HG02885 (cell line): ENCODE measurements around the gene PAQR4.
A peak's percentile ranks its signal among the peaks of the same experiment; 100 is the strongest.

Source experiments
- ATAC-seq: cut with Tn5 transposase; IDR thresholded peaks from one replicate; pipeline ENCODE4 v1.9.1; 2021; ENCODE audit warnings: mild to moderate bottlenecking; ENCODE audit not compliant: unreplicated experiment, poor library complexity

The PAQR4 gene

DNA sequence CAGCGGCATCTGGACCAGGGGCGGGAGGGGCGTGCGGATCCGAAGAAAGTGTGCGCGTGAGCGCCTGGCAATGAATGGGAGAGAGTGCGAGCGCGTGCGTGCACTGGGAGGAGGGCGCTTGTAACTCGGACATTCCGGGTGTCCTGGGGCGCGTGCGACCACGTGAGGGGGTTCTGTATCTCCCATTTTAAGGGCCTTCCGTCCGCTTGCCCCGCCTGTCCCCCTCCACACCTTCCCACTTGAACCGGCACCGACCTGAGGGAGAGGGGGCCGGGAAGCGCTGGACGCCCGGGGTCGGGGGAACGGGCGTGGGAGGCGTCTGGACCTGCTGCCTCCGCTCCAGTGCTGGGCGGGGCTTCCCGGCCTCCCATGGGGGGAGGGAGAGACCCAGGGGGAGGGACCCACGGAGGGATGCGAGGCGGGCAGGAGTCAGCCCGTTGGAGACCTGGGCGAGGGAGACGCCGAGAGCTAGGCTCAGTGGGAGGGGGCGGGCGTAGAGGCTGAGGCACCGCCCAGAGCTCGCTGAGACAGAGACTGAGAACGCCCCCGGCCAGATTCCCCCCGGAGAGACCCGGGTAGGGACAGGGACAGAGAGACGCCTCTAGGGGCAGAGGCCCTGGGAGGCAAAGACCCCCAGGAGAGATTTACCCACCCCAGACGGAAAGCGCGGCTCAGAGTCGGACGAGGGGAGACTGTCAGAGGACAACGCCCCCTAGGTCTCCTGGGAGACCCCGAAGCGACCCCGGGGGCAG lies 5.2 kb upstream of the PAQR4 start, which contains the start of gene KREMEN2:
TSS of gene KREMEN2 (plus strand) at position 553 of the 752 bp plus-strand sequence. CDS start 246 bp downstream, outside the sequence.
- ATAC-seq: no peak

DNA sequence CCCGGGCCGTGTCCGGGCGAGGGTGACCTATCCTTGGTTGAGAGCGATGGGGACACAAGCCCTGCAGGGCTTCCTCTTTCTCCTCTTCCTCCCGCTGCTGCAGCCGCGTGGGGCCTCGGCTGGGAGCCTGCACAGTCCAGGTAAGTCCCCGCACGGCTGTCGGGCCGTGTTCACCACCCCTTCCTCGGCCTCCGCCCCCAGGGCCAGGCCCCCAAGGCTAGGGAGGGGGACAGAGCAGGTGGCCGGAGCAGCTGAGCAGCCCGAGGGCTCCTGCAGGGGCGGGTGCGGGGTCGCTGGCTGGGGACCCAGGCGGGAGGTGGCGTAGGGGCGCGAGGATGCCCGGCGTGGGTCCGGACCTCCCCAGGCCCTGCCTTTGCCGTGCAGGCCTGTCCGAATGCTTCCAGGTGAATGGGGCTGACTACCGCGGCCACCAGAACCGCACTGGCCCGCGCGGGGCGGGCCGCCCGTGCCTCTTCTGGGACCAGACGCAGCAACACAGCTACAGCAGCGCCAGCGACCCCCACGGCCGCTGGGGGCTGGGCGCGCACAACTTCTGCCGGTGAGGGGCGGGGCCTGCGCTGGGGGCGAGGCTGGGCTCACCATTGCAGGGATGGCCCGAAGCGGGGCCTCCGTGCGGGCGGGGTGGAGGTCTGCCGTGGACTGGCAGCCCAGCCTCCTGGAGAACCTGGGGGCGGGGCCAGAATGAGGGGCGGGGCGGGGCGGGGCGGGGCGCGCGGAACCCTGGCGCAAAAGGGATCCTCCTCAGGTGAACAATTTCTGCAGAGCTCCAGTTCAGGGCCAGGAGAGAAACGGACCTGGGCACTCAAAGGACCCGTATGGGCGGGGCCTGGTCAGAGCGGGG lies 4.4 kb upstream of the PAQR4 start:
- no peak for ATAC-seq

DNA sequence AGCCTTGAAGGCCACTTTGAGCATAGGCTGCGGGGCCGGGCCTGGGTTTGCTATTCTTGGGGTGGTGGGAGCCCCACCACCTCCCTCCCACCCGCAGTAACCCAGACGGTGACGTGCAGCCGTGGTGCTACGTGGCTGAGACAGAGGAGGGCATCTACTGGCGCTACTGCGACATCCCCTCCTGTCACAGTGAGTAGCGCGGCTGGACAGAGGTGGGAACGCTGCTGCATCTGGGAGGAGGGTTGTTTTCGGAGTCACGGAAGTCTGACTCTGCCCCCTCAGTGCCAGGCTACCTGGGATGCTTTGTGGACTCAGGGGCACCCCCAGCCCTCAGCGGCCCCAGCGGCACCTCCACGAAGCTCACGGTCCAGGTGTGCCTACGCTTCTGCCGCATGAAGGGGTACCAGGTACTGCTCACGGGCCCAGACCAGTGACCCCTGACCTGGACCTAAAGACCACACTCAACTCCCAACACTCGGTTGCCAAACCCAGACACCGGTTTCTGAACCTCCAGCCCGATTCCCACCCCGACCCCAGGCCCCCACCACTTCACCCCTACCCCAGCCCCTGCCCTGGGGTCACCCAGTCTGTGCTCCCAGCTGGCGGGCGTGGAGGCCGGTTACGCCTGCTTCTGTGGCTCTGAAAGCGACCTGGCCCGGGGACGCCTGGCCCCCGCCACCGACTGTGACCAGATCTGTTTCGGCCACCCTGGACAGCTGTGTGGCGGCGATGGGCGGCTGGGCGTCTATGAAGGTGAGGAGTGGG lies 2.9 kb upstream of the PAQR4 start:
- ATAC-seq: no peak

- ATAC-seq: no peak
Measured at GRCh38 chr16:2966808-2967191, 2.3 kb upstream of the PAQR4 start.

DNA sequence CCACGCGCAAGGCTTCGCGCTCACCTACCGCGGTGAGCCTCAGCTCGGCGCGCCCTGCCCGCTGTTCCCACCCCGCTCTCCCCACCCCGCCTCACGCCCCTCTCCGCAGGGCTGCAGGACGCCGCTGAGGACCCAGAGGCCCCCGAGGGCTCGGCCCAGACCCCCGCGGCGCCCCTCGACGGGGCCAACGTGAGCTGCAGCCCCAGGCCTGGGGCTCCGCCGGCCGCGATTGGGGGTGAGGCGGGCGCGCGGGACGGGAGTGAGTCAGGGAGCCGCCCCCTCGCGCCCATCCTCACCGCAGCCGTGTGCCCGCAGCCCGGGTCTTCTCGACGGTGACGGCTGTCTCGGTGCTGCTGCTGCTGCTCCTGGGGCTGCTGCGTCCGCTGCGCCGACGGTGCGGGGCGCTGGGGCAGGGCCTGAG lies 1.9 kb upstream of the PAQR4 start:
- ATAC-seq: no peak

- ATAC-seq: no peak
Measured at GRCh38 chr16:2967721-2968161, 1.4 kb upstream of the PAQR4 start.

DNA sequence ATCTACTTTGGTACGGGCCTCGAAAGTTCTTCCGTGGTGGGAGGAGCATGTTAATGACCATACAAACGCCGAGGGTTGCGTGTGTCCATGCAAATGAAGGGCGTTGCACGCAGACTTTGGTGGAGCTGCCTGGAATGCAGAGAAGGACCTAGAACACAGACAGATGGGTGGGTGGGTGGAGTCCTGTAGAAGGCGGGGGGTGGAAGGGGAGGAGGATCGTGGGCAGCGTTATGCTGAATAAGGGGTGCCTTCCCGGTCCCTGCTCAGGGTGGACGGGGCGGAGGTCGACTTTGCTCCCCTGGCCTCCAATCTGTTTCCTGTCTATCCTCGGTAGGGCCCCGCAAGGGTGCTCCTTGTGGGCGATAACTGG lies 795 bp upstream of the PAQR4 start:
- ATAC-seq: no peak

DNA sequence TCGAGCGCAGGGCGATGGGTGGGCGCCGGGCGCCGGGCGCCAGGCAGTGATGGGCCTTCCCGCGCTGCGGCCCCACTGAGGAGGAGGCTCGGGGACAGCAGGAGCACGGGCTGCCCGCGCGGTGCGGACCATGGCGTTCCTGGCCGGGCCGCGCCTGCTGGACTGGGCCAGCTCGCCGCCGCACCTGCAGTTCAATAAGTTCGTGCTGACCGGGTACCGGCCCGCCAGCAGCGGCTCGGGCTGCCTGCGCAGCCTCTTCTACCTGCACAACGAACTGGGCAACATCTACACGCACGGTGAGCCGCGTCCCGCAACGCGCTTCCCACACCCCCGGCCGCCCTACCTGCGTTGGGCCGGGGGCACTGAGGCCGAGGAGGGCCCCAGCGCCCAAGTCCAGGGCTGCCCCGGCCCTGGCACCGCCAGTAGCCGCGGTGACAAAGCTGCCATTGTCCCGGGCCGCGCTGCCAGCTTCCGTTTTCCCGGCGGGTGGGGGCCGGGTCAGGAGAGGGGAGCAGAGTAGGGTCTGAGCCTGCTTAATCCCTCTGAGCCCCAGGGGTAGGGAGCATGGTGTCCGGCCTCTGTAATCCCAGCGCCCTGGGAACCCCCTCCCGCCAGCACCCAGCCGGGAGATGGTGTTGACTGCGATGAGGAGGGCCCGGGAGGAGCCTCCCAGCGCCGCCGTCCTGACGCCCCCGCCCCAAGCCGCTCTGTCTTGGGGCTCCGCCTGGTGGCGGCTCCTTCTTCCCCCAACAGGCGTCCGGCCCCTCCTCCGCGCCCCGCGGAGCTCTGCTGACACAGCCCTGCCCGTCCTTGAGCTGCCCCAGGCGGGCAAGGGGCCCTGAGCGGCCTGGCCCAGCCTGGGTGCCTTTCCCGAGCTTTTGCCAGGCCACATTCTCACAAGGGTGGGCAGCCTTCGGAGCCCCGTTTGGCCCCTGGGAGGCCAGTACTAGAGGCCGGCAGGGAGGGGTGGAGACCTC lies 685 bp downstream of the PAQR4 start:
- peak; percentile 32 for ATAC-seq

DNA sequence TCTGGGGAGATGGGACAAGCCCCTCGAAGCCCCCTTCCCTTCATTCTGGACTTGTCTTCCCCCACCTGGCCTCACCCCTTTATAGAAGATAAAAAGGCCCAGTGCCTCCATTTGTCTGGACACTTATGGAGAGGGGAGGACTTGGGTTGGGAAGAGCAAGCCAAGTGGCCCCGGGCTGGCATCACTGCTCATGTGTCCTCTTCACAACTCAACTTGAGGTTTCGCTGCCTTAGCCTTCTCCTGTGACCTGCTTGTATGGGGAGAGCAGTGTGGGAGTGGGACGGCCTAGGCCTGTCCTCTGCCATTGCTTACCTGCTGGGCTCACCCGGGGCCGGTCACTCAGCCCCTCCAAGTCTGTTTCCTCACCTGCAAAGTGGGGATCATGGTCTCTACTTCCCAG lies 1.4 kb downstream of the PAQR4 start:
- no peak for ATAC-seq

DNA sequence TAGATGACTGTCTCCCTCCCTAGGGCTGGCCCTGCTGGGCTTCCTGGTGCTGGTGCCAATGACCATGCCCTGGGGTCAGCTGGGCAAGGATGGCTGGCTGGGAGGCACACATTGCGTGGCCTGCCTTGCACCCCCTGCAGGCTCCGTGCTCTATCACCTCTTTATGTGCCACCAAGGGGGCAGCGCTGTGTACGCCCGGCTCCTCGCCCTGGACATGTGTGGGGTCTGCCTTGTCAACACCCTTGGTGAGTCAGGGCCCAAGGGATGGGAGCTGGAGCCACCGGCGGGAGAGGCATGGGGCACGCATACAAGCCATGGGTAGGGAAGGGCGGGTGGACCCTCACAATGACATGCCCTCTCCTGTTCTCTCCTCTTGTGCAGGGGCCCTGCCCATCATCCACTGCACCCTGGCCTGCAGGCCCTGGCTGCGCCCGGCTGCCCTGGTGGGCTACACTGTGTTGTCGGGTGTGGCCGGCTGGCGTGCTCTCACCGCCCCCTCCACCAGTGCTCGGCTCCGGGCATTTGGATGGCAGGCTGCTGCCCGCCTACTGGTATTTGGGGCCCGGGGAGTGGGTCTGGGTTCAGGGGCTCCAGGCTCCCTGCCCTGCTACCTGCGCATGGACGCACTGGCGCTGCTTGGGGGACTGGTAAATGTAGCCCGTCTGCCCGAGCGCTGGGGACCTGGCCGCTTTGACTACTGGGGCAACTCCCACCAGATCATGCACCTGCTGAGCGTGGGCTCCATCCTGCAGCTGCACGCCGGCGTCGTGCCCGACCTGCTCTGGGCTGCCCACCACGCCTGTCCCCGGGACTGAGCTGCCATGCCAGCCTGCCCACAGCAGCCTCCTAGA lies 2.2 kb downstream of the PAQR4 start:
- no peak for ATAC-seq

GRCh38 chr16:2971985-2972784 lies 3.0 kb downstream of the PAQR4 start:
- ATAC-seq: no peak

DNA sequence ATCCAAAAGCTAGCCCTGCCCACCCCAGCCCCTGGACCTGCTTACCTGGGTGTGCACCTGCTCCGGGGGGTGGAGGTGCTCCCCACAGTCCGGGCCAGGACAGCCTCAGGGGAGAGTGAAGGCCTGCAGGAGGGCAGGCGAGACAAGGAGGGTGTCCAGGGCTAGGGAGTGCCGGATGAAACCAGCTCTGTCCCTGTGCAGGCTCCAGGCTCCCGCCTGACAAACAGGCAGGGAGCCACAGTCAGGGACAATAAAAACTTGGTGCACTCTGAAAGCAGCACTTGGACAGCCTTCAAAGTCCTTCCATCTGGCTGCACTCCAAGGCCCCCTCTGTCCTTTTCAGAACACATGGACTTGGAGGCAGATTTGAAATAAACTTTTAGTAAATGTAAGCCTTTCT lies 3.9 kb downstream of the PAQR4 start:
- no peak for ATAC-seq

DNA sequence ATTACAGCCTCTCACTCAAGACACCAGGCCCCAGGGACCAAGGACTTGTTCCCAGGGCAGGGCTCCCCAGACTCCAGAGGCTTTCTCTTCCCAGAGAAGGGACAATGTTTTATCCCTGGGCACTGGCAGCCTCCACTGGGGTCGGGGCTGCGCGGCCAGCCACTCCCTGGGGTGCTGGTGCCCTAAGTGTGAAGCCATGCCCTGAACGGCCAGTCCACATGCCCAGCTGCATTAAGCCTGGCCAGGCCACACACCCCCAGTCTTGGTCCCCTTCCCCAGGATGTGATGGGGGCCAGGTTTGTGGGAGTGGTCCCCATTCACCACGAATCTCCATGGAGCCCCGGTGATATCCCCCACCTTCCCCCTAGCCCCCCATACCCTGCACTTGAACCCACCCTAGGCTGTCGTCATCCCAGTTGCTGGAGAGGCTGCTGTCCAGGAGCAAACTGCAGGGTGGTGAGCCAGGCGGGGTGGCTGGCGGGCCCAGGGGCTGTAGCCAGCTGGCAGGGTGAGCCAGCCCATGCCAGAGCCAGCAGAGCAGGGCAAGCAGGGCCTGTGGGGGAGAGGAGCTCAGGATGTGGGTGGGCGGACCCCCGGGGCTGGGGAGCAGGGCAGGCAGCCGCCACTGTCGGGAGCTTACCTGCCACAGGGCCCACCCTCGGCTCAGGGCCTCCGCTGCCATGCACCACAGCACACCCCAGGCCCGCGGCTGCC lies 4.6 kb downstream of the PAQR4 start:
- ATAC-seq: no peak

DNA sequence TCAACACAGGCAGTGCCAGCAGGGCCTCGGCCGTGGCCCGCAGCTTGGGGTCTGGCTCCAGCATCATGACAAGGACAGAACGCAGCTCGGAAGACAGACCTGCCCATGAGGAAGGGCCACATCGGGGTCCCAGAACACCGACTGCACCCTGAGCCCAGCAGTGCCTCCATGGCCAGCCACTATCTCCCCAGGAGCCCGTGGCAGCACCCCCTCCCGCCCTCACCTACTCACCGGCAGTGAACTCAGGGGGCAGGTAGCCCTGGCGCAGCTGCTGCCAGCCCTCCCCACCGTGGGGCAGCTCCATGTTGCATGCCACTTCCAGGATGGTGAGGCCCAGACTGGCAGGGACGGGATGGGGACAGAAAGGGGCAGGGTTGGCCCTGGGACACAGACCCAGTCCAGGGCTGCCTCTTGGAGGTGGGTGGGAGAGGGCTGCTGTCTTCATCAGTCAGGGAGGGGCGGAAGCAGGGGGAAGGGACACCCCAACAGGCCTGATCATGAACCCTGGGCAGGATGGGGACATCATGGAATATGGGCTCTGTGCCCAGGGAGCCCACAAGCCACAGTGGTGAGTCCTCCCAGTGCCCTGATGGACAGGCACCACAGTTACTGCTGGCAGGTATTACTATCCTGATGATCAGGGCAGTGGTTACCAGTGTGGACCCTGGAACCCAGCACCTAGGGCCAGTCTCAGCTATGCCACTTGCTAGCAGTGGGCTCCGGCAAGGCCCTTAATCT lies 5.3 kb downstream of the PAQR4 start:
- no peak for ATAC-seq

DNA sequence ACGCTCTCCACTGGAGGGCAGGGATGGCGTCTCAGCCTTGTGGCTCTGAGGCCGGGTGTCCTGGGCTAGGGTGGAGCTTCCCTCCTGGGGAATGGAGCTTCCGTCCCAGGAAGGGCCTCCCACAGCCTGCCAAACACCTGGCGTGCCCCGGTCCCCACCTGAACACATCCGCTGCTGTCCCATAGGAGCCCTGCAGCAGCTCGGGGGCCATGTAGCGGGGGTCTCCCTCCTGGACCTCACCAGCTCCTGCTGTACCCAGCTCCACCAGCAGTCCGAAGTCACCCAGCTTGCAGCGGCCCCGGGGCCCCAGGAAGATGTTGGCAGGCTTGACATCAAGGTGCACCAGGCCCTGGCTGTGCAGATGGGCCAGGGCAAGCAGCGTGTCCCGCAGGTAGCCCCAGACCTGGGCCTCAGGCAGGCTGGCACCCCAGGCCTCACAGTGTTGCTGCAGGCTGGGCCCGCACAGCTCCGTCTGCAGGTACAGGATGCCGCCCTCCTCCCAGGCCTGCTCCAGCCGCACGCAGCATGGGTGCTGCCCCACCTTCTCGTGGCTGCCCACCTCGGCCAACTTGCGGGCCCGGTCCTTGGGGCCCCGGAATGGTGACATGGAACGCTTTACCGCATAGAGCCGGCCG lies 6.1 kb downstream of the PAQR4 start:
- no peak for ATAC-seq

DNA sequence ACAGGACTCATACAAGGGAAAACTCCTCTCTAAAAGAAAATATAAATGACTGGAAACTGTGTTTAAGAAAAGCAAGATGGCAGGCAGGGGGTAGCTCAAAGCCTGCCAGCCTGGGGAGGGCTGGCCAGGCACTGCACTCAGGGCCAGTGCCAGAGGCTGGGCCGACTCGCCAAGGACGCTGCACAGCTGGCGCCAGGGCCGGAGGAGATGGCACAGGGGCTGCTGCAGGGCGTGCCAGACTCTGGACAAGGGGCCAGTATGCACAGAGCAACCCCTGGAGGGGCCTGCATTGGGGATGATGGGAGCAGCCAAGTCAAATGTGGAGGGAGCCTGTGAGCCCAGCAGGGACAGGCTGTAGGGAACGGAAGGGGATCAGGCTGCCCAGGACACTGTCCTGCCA lies 7.1 kb downstream of the PAQR4 start:
- ATAC-seq: no peak
